HepG2 (cell line): ENCODE measurements around the gene SP7. TPM values are rescaled to one million over a fixed set of nuclear protein-coding genes. Genes with fewer than 3 reads are reported as not detected.

Experiments used
- CSRNP2 ChIP-seq: sonication (generic); formaldehyde crosslinking; conservative IDR thresholded peaks from 2 replicates; pipeline ENCODE4 v1.8.0; 2022; ENCODE audit warnings: low read depth, missing genetic modification reagents
- FOXP1 ChIP-seq, 2 experiments: fragments of 450-650 bp in 1 of 2; IDR thresholded peaks; 2 replicates each; pipeline ENCODE4 v1.6.1; 2017 to 2018; ENCODE audit warnings: antibody characterized with exemption in 1 of 2
- HHEX ChIP-seq: IDR thresholded peaks from 2 replicates; pipeline ENCODE4 v1.6.1; 2016; ENCODE audit warnings: control low read depth
- HINFP ChIP-seq: sonication (generic); formaldehyde crosslinking; IDR thresholded peaks from 2 replicates; pipeline ENCODE4 v1.4.0; 2020; ENCODE audit warnings: low read depth, mild to moderate bottlenecking, missing genetic modification reagents
- MEIS1 ChIP-seq: sonication (generic); formaldehyde crosslinking; IDR thresholded peaks from 2 replicates; pipeline ENCODE4 v1.9.0; 2021; ENCODE audit warnings: mild to moderate bottlenecking, missing genetic modification reagents, moderate library complexity, borderline replicate concordance
- NRL ChIP-seq: sonication (generic); formaldehyde crosslinking; IDR thresholded peaks from 2 replicates; pipeline ENCODE4 v1.5.0; 2020; ENCODE audit warnings: missing genetic modification reagents, mild to moderate bottlenecking, moderate library complexity, borderline replicate concordance
- PHF8 ChIP-seq: sonication (generic); formaldehyde crosslinking; IDR thresholded peaks from 2 replicates; pipeline ENCODE4 v1.5.0; 2020; ENCODE audit warnings: missing genetic modification reagents
- SETDB1 ChIP-seq: sonication (generic); formaldehyde crosslinking; IDR thresholded peaks from 2 replicates; pipeline ENCODE4 v1.5.1; 2020; ENCODE audit warnings: missing genetic modification reagents, mild to moderate bottlenecking, borderline replicate concordance
- TGIF2 ChIP-seq: IDR thresholded peaks from 2 replicates; pipeline ENCODE4 v1.6.1; 2016; ENCODE audit warnings: control low read depth, missing compliant biosample characterization
- ZNF10 ChIP-seq: sonication (generic); formaldehyde crosslinking; IDR thresholded peaks from 2 replicates; pipeline ENCODE4 v1.4.0; 2020; ENCODE audit warnings: mild to moderate bottlenecking, low read depth, missing genetic modification reagents, borderline replicate concordance
- ZNF281 ChIP-seq: sonication (generic); formaldehyde crosslinking; IDR thresholded peaks from 2 replicates; pipeline ENCODE4 v1.4.0; 2020; ENCODE audit warnings: missing genetic modification reagents, borderline replicate concordance
- ZNF33B ChIP-seq: sonication (generic); formaldehyde crosslinking; IDR thresholded peaks from 2 replicates; pipeline ENCODE4 v1.5.1; 2020; ENCODE audit warnings: mild to moderate bottlenecking, missing genetic modification reagents
- ZNF496 ChIP-seq: sonication (generic); formaldehyde crosslinking; IDR thresholded peaks from 2 replicates; pipeline ENCODE4 v1.8.1; 2023; ENCODE audit warnings: mild to moderate bottlenecking, moderate library complexity, missing genetic modification reagents; ENCODE audit not compliant: insufficient replicate concordance
- ZNF569 ChIP-seq: sonication (generic); formaldehyde crosslinking; IDR thresholded peaks from 2 replicates; pipeline ENCODE4 v1.5.0; 2020; ENCODE audit warnings: mild to moderate bottlenecking, missing genetic modification reagents, moderate library complexity, borderline replicate concordance
- ZNF574 ChIP-seq: sonication (generic); formaldehyde crosslinking; IDR thresholded peaks from 2 replicates; pipeline ENCODE4 v1.4.0; 2020; ENCODE audit warnings: missing genetic modification reagents
- ZNF597 ChIP-seq: sonication (generic); formaldehyde crosslinking; IDR thresholded peaks from 2 replicates; pipeline ENCODE4 v1.5.0; 2020; ENCODE audit warnings: missing genetic modification reagents
- ZNF773 ChIP-seq: sonication (generic); formaldehyde crosslinking; IDR thresholded peaks from 2 replicates; pipeline ENCODE4 v1.4.0; 2020; ENCODE audit warnings: missing genetic modification reagents, borderline replicate concordance
- ZNF776 ChIP-seq: sonication (generic); formaldehyde crosslinking; IDR thresholded peaks from 2 replicates; pipeline ENCODE4 v1.4.0; 2020; ENCODE audit warnings: mild to moderate bottlenecking, missing genetic modification reagents
- ZNF879 ChIP-seq: sonication (generic); formaldehyde crosslinking; IDR thresholded peaks from 2 replicates; pipeline ENCODE4 v1.8.1; 2023; ENCODE audit warnings: missing genetic modification reagents
- polyA plus RNA-seq, 8 experiments: library from polyadenylated mRNA; depleted of rRNA in 3 of 8; stranded (reverse) in 7 of 8; unstranded in 1 of 8; fragments of >200 nt; fragmentation: Illumina TruSeq in 4 of 8; extraction: Trizol in 4 of 8; gene quantifications; 2 replicates each; pipeline versions ENCODE4 v1.2.1 to v1.2.3, GENCODE V29; 2011 to 2016; ENCODE audit warnings: low read depth in 4 of 8, missing spikeins in 1 of 8, mixed read lengths in 1 of 8; ENCODE audit not compliant: insufficient read depth in 1 of 8
- total RNA-seq, 5 experiments: library from RNA; depleted of rRNA; stranded (reverse); fragments of >200 nt; fragmentation: Illumina TruSeq; extraction: Trizol; gene quantifications; 2 replicates each; pipeline ENCODE4 v1.2.3, GENCODE V29; 2016; ENCODE audit warnings: low read depth in 1 of 5

Gene SP7
- total and polyA plus RNA-seq, 2 of the 13 experiments (the other 11 are each of a cell fraction or from before 2014, with no cell fraction given): not detected

GRCh38 chr12:53344824-53345485, 8.8 kb upstream of the SP7 start (continued):
- TF ChIP-seq ZNF281 (CRISPR knock-in tag): peak; percentile 89
- TF ChIP-seq ZNF776 (CRISPR knock-in tag): no peak
- TF ChIP-seq ZNF773: no peak
- TF ChIP-seq ZNF33B: no peak
- TF ChIP-seq NRL: 0 out of 2 replicates have a peak, but pooled peaks have one; percentile 52
- peak; percentile 70 for TF ChIP-seq ZNF574 (CRISPR knock-in tag)
- no peak for TF ChIP-seq HINFP
- TF ChIP-seq PHF8 (CRISPR knock-in tag): 0 out of 2 replicates have a peak, but pooled peaks have one; percentile 19
- TF ChIP-seq CSRNP2 (CRISPR knock-in tag): no peak
- no peak for TF ChIP-seq ZNF569 (CRISPR knock-in tag)
- no peak for TF ChIP-seq ZNF879 (CRISPR knock-in tag)
- 0 out of 2 replicates have a peak, but pooled peaks have one; percentile 14 for TF ChIP-seq TGIF2
- no peak for TF ChIP-seq FOXP1 (IDR thresholded peaks at IDR 0.05)
- TF ChIP-seq FOXP1 (CRISPR knock-in tag; IDR thresholded peaks at IDR 0.05): no peak
- no peak for TF ChIP-seq ZNF496 (CRISPR knock-in tag)
- TF ChIP-seq HHEX: no peak
- no peak for TF ChIP-seq SETDB1
- no peak for TF ChIP-seq ZNF597 (CRISPR knock-in tag)
- TF ChIP-seq MEIS1 (CRISPR knock-in tag): no peak
- TF ChIP-seq ZNF10 (CRISPR knock-in tag): no peak
